Measurements from ENCODE around the gene GATA5. TPM values are rescaled to one million over a fixed set of nuclear protein-coding genes. Genes with fewer than 3 reads are reported as not detected.

Gene GATA5
- total RNA-seq, 4 donors from 2014 or later = 0.33 to 0.78 (median 0.46) TPM; not detected in 1

DNA sequence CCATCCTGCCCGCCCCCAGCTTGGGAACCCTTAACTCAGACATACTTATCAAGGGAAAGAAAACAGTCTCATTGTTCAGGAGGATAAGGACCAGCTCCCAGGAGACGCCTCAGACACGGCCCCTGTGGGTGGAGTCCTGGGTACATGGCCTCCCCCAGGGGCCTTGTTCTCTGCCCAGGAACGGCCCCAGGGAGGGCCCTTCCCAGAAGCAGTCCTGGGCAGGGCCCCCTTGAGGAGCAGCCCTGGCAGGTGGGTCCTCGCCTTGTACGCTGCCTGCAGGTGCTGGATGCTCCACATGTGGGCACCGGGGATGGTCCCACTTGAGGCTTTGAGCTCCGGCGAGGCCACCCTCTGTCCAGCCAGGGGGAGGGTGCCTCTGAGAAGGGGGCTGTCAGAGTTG, 4.5 kb upstream of the GATA5 start:
- H3K27me3 ChIP-seq = peaks cover 0 to 98% (median 45%) of the 10 kb centered on the region in 4 donors

DNA sequence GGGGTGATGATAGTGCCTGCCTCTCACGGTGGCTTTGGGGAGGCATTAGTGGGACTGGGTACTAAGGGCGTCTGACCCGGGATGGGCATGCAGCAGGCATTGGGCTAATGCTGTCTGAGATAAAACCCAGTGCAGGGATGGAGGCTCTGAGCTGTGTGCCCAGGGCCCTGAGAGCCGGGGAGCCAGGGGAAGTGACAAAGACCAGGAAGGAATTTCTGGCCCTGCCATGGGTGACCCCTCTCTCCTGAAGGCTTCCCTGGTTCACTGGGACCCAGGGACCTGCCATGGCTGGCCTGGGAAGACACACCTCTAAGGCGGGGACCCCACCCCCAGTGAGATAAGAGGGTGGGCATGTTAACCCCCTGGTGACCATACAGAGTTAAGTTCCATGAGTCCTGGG, 3.9 kb upstream of the GATA5 start:
- Histone ChIP-seq H3K4me3 (no peak overlapping the region), H3K36me3 (no peaks in the 10 kb centered on the region), H3K27ac (replicated peaks in 1 of 4) (no peak overlapping the region), H3K4me1 (peaks cover 7 to 39% (median 37%) of the 10 kb centered on the region in 4 donors), H3K27me3 (peaks cover 0 to 98% (median 48%) of the 10 kb centered on the region in 4 donors), H3K9me3 (no peaks in the 10 kb centered on the region)
- intact Hi-C loops (cut with DNase I) = no loop called here
- WGBS = 60% methylated on average over 4 of the region's 5 CpGs
- DNase-seq (ENCODE audit: extremely low spot score) = no peak
- TF ChIP-seq POLR2AphosphoS5 (IDR thresholded peaks at IDR 0.05) (no peak), EP300 (IDR thresholded peaks at IDR 0.05) (no peak), POLR2A (IDR thresholded peaks at IDR 0.05; ENCODE audit: low read depth) (no peak)
- TF ChIP-seq, protein P1, sequence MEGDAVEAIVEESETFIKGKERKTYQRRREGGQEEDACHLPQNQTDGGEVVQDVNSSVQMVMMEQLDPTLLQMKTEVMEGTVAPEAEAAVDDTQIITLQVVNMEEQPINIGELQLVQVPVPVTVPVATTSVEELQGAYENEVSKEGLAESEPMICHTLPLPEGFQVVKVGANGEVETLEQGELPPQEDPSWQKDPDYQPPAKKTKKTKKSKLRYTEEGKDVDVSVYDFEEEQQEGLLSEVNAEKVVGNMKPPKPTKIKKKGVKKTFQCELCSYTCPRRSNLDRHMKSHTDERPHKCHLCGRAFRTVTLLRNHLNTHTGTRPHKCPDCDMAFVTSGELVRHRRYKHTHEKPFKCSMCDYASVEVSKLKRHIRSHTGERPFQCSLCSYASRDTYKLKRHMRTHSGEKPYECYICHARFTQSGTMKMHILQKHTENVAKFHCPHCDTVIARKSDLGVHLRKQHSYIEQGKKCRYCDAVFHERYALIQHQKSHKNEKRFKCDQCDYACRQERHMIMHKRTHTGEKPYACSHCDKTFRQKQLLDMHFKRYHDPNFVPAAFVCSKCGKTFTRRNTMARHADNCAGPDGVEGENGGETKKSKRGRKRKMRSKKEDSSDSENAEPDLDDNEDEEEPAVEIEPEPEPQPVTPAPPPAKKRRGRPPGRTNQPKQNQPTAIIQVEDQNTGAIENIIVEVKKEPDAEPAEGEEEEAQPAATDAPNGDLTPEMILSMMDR (IDR thresholded peaks at IDR 0.05) = no peak

More for the DNA sequence above, 4.5 kb upstream of the GATA5 start:
- 88% methylated on average over 3 of the region's 9 CpGs for WGBS
- DNase-seq (ENCODE audit: extremely low spot score) = no peak
- Histone ChIP-seq H3K36me3 (no peaks in the 10 kb centered on the region), H3K27ac (replicated peaks in 1 of 4) (no peak overlapping the region), H3K9me3 (no peaks in the 10 kb centered on the region), H3K4me1 (peaks cover 11 to 39% (median 35%) of the 10 kb centered on the region in 4 donors), H3K4me3 (no peak overlapping the region)
- intact Hi-C loops (cut with DNase I) = no loop called here
- TF ChIP-seq EP300 (IDR thresholded peaks at IDR 0.05) = no peak
- no peak for TF ChIP-seq POLR2A (IDR thresholded peaks at IDR 0.05; ENCODE audit: low read depth)
- TF ChIP-seq, protein P1 (IDR thresholded peaks at IDR 0.05) = no peak
- TF ChIP-seq POLR2AphosphoS5 (IDR thresholded peaks at IDR 0.05) = no peak

DNA sequence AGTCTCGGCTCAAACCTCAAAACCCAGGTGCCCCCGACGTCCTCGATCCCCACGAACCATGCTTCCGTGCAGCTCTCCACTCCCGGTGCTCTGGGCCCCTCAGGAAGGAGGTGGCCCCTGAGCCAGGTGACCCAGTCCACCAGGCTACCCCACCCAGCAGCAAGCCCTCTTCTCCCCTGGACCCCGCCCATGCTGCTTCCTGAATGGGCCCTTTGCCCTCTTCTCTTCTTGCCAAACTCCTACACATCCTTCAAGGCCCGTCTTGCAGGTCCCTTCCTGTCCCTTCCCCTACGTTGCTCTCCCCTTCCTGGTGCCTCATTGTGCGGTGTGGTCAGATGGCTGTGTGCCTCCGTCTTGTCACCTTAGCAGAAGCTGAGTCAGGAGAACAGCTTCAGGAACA, 3.4 kb upstream of the GATA5 start:
- WGBS = 83% methylated on average over 12 of the region's 12 CpGs
- TF ChIP-seq POLR2A (IDR thresholded peaks at IDR 0.05; ENCODE audit: low read depth) (no peak), EP300 (IDR thresholded peaks at IDR 0.05) (no peak), POLR2AphosphoS5 (IDR thresholded peaks at IDR 0.05) (no peak)
- TF ChIP-seq, protein P1 (IDR thresholded peaks at IDR 0.05) = no peak

DNA sequence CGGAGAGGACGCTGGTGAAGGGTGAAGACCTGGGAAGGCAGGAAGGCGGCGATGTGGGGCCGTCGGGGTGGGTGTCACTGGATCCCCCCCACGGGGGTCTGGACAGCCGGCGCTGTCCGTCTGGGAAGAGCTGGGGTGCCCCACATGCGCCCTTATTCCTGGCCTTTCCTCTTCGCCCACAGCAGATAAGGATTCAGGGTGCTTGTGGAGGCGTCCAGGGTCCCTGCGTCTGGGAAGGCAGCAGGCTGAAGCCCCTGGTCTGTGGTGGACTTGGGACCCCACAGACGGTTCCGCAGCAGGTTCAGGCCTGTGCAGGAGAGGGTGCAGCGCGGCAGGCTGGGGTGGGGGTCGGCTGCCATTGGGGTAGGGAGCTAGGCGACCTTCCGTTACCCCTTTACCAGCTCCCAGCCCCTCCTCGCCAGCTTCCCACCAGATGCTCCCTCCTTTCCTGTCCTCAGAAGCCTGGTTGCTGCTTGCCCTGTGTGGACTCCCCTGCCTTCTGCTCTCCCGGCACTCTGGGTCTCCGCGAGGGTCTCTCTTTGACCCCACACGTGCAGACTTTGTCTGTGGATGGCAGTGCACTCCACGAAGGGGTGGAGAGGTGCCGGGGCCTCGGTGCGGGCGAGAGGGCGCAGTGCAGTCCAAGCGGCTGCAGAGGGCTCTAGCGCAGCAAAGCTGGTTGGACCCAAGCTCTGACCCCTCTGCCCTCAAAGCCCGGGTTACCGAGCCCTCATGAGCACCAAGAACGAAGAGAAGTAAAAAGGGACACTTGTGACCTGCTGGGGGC, 2.1 kb upstream of the GATA5 start:
- no peak overlapping the region for H3K4me3 ChIP-seq
- 32% methylated on average over 36 of the region's 37 CpGs for WGBS

More for the DNA sequence above, 3.4 kb upstream of the GATA5 start:
- Histone ChIP-seq H3K36me3 (no peaks in the 10 kb centered on the region), H3K27ac (replicated peaks in 1 of 4) (no peak overlapping the region), H3K9me3 (no peaks in the 10 kb centered on the region), H3K4me3 (no peak overlapping the region), H3K4me1 (peaks cover 9 to 44% (median 41%) of the 10 kb centered on the region in 4 donors), H3K27me3 (peaks cover 2 to 98% (median 52%) of the 10 kb centered on the region in 4 donors)
- no peak for DNase-seq (ENCODE audit: extremely low spot score)
- intact Hi-C loops (cut with DNase I) = no loop called here

More for the DNA sequence above, 2.1 kb upstream of the GATA5 start:
- Histone ChIP-seq H3K4me1 (peaks cover 11 to 47% (median 45%) of the 10 kb centered on the region in 4 donors), H3K27me3 (peaks cover 4 to 98% (median 56%) of the 10 kb centered on the region in 4 donors), H3K36me3 (no peaks in the 10 kb centered on the region), H3K27ac (replicated peaks in 1 of 4) (no peak overlapping the region), H3K9me3 (no peaks in the 10 kb centered on the region)
- no peak for TF ChIP-seq POLR2A (IDR thresholded peaks at IDR 0.05; ENCODE audit: low read depth)
- TF ChIP-seq, protein P1 (IDR thresholded peaks at IDR 0.05) = no peak
- TF ChIP-seq EP300 (IDR thresholded peaks at IDR 0.05) = no peak
- TF ChIP-seq POLR2AphosphoS5 (IDR thresholded peaks at IDR 0.05) = no peak
- DNase-seq (ENCODE audit: extremely low spot score) = no peak
- intact Hi-C loops (cut with DNase I) = no loop called here

All from esophagus muscularis mucosa (tissue), 4 donors.